ENCODE measurements around the gene NCKAP5L.
A peak's percentile ranks its signal among the peaks of the same experiment; 100 is the strongest.
"Not testable (repeated sequence)": the region's sequence is repeated elsewhere in the genome, so short reads cannot be mapped to it uniquely, and the experiment has no call there.

NCKAP5L gene

DNA sequence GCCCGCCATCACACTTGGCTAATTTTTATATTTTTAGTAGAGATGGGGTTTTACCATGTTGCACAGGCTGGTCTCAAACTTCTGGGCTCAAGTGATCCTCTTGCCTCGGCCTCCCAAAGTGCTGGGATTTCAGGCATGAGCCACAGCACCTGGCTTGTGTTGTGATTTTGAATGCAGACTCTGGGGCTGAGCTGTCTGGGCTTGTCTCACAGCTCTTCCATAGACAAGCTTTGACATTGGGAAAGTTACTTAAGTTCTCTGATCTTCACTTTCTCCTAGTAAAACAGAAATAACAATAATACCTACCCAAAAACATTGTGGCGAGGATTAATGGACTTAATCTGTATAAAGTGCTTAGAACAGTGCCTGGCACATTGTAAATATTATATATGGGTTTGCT, 50.9 kb downstream of the NCKAP5L start:
- H3K9me3 ChIP-seq (ENCODE audit: control insufficient read depth, insufficient read depth, low read length) = no peaks in the 10 kb centered on the region
- no peak overlapping the region for H3K27ac ChIP-seq (ENCODE audit: low read length)
- WGBS (ENCODE audit: insufficient coverage, insufficient read length) = no CpG with 5 or more reads among the region's 3 CpGs
- H3K27me3 ChIP-seq (ENCODE audit: control insufficient read depth, insufficient read depth, low read length) = no peaks in the 10 kb centered on the region
- H3K4me3 ChIP-seq (ENCODE audit: low read length) = no peak overlapping the region
- no peak for DNase-seq (ENCODE audit: low read depth, low spot score)
- no peaks in the 10 kb centered on the region; the same call in 1 of the 2 replicates for H3K4me1 ChIP-seq (ENCODE audit: control insufficient read depth, insufficient read depth, low read length)
- no peaks in the 10 kb centered on the region for H3K36me3 ChIP-seq (ENCODE audit: control insufficient read depth, insufficient read depth, low read length)

GRCh38 chr12:49776858-49777257, 51.4 kb downstream of the NCKAP5L start:
- Histone ChIP-seq H3K27ac (ENCODE audit: low read length) (no peak overlapping the region), H3K4me3 (ENCODE audit: low read length) (no peak overlapping the region), H3K36me3 (ENCODE audit: control insufficient read depth, insufficient read depth, low read length) (no peaks in the 10 kb centered on the region), H3K27me3 (ENCODE audit: control insufficient read depth, insufficient read depth, low read length) (no peaks in the 10 kb centered on the region), H3K4me1 (ENCODE audit: control insufficient read depth, insufficient read depth, low read length) (no peaks in the 10 kb centered on the region; the same call in 1 of the 2 replicates), H3K9me3 (ENCODE audit: control insufficient read depth, insufficient read depth, low read length) (no peaks in the 10 kb centered on the region)
- no peak for DNase-seq (ENCODE audit: low read depth, low spot score)
- WGBS (ENCODE audit: insufficient coverage, insufficient read length) = no CpG with 5 or more reads among the region's 5 CpGs

DNA sequence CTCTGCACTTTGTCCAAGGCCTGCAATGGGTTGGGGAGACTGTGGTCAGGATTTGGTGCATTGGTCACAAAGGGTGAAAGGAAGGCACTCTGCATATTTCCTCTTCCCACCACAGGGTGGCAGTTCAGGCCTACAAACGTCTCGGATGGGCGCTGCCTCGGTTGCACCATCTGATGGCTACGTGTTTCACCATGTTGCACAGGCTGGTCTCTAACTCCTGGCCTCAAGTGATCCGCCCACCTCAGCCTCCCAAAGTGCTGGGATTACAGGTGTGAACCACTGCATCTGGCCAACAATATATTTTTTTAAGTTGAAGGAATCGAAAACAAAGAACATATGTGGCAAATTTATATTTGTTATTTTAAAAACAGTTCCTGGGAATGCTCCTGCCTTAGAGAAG, 51.8 kb downstream of the NCKAP5L start:
- Histone ChIP-seq H3K4me1 (ENCODE audit: control insufficient read depth, insufficient read depth, low read length) (no peaks in the 10 kb centered on the region; the same call in 1 of the 2 replicates), H3K36me3 (ENCODE audit: control insufficient read depth, insufficient read depth, low read length) (no peaks in the 10 kb centered on the region), H3K27ac (ENCODE audit: low read length) (no peak overlapping the region), H3K9me3 (ENCODE audit: control insufficient read depth, insufficient read depth, low read length) (no peaks in the 10 kb centered on the region), H3K4me3 (ENCODE audit: low read length) (no peak overlapping the region), H3K27me3 (ENCODE audit: control insufficient read depth, insufficient read depth, low read length) (no peaks in the 10 kb centered on the region)
- peak; percentile 68 for DNase-seq (ENCODE audit: low read depth, low spot score)
- no CpG with 5 or more reads among the region's 7 CpGs for WGBS (ENCODE audit: insufficient coverage, insufficient read length)

DNA sequence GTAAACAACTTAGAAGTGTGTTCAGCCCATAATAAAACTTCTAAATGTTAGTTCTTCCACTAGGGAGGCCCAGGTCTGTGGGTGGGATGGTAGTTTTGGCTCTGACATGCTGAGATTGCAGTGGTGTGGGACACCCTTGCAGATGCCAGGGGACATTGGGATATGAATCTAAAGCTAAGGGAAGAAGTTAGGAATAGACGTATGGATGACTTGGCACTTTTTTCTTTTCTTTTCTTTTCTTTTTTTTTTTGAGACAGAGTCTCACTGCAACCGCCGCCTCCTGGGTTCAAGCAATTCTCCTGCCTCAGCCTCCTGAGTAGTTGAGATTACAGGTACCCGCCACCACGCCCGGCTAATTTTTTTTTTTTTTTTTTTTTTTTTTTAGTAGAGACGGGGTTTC, 55.1 kb downstream of the NCKAP5L start:
- H3K27ac ChIP-seq (ENCODE audit: low read length); DNase-seq (ENCODE audit: low read depth, low spot score); H3K27me3 ChIP-seq (ENCODE audit: control insufficient read depth, insufficient read depth, low read length); H3K36me3 ChIP-seq (ENCODE audit: control insufficient read depth, insufficient read depth, low read length); H3K4me3 ChIP-seq (ENCODE audit: low read length); H3K4me1 ChIP-seq (ENCODE audit: control insufficient read depth, insufficient read depth, low read length); H3K9me3 ChIP-seq (ENCODE audit: control insufficient read depth, insufficient read depth, low read length): not testable (repeated sequence)
- no CpG with 5 or more reads among the region's 7 CpGs for WGBS (ENCODE audit: insufficient coverage, insufficient read length)

DNA sequence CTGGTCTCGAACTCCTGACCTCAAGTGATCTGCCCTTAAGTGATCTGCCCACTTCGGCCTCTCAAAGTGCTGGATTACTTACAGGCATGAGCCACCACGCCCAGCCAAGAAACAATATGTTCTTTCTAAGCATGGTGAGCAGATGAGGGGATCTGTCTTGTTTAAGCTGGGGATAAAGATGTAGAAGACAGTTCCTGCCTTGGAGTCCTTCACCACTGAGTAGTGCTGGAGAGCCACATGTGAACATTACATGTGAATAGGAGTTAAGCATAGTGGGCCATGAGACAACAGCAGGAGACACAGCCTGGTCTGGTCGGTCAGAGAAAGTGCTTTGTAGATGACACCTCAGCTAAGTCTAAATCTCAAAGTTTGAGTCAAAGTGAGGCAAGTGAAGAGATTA, 60.9 kb downstream of the NCKAP5L start:
- Histone ChIP-seq H3K4me3 (ENCODE audit: low read length) (no peak overlapping the region), H3K9me3 (ENCODE audit: control insufficient read depth, insufficient read depth, low read length) (no peaks in the 10 kb centered on the region), H3K27ac (ENCODE audit: low read length) (no peak overlapping the region), H3K36me3 (ENCODE audit: control insufficient read depth, insufficient read depth, low read length) (peaks cover 12% of the 10 kb centered on the region; the same call in 1 of the 2 replicates), H3K27me3 (ENCODE audit: control insufficient read depth, insufficient read depth, low read length) (no peaks in the 10 kb centered on the region), H3K4me1 (ENCODE audit: control insufficient read depth, insufficient read depth, low read length) (no peaks in the 10 kb centered on the region)
- DNase-seq (ENCODE audit: low read depth, low spot score) = no peak
- no CpG with 5 or more reads among the region's 4 CpGs for WGBS (ENCODE audit: insufficient coverage, insufficient read length)

- Histone ChIP-seq H3K36me3 (ENCODE audit: control insufficient read depth, insufficient read depth, low read length) (peaks cover 20% of the 10 kb centered on the region; the same call in 1 of the 2 replicates), H3K9me3 (ENCODE audit: control insufficient read depth, insufficient read depth, low read length) (no peaks in the 10 kb centered on the region), H3K4me1 (ENCODE audit: control insufficient read depth, insufficient read depth, low read length) (no peaks in the 10 kb centered on the region), H3K27ac (ENCODE audit: low read length) (no peak overlapping the region), H3K4me3 (ENCODE audit: low read length) (no peak overlapping the region), H3K27me3 (ENCODE audit: control insufficient read depth, insufficient read depth, low read length) (no peaks in the 10 kb centered on the region)
- DNase-seq (ENCODE audit: low read depth, low spot score) = no peak
- no CpG with 5 or more reads among the region's 8 CpGs for WGBS (ENCODE audit: insufficient coverage, insufficient read length)
Observed at GRCh38 chr12:49766115-49766455, 62.1 kb downstream of the NCKAP5L start.

DNA sequence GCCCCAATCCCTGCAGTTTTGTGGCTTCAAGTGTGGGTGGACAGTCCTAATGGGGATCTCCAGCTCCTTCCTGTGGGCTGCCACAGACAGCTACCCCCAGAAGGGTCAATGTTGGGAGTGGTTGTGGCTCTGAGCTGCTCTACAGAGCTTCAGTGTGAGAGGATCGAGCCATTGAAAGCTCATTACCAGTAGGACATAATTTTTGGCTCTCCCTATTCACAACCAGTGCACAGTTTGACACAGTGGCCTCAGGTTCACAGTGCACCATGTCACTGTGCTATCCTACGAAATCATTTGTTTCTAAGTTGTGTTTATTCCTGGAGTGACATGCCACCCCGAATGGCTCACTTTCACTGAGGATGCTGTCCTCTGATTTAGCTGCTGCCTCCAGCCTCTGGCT, 64.1 kb downstream of the NCKAP5L start:
- WGBS (ENCODE audit: insufficient coverage, insufficient read length) = no CpG with 5 or more reads among the region's 3 CpGs
- Histone ChIP-seq H3K27ac (ENCODE audit: low read length) (no peak overlapping the region), H3K36me3 (ENCODE audit: control insufficient read depth, insufficient read depth, low read length) (peaks cover 27% of the 10 kb centered on the region; the same call in 1 of the 2 replicates), H3K9me3 (ENCODE audit: control insufficient read depth, insufficient read depth, low read length) (no peaks in the 10 kb centered on the region), H3K4me3 (ENCODE audit: low read length) (no peak overlapping the region), H3K4me1 (ENCODE audit: control insufficient read depth, insufficient read depth, low read length) (no peaks in the 10 kb centered on the region), H3K27me3 (ENCODE audit: control insufficient read depth, insufficient read depth, low read length) (no peaks in the 10 kb centered on the region)
- DNase-seq (ENCODE audit: low read depth, low spot score) = no peak

GRCh38 chr12:49763006-49763591, 65.1 kb downstream of the NCKAP5L start:
- DNase-seq (ENCODE audit: low read depth, low spot score) = peak; percentile 55
- Histone ChIP-seq H3K27me3 (ENCODE audit: control insufficient read depth, insufficient read depth, low read length) (no peaks in the 10 kb centered on the region), H3K36me3 (ENCODE audit: control insufficient read depth, insufficient read depth, low read length) (peaks cover 37% of the 10 kb centered on the region; the same call in 1 of the 2 replicates), H3K27ac (ENCODE audit: low read length) (no peak overlapping the region), H3K4me1 (ENCODE audit: control insufficient read depth, insufficient read depth, low read length) (no peaks in the 10 kb centered on the region), H3K9me3 (ENCODE audit: control insufficient read depth, insufficient read depth, low read length) (no peaks in the 10 kb centered on the region), H3K4me3 (ENCODE audit: low read length) (no peak overlapping the region)
- WGBS (ENCODE audit: insufficient coverage, insufficient read length) = no CpG with 5 or more reads among the region's 8 CpGs

DNA sequence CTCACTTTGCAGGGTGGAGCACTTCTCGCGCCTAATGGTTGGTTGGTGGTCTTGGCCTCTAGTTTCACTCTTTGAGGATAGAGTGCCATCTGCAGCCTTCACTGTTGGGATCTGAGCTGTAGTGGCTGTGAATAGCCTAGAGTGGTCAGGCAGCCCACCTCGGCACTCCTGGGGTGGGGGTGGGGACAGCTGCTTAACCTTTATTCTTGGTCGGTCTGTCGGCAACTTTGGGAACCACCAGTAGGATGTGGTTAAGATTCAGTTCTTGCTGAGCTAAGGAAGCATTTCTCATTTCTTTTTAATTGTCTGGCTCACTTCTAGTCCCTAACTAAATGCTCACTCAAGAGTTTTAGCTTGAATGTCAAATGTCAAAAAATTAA, 65.8 kb downstream of the NCKAP5L start:
- WGBS (ENCODE audit: insufficient coverage, insufficient read length) = no CpG with 5 or more reads among the region's 5 CpGs
- no peak for DNase-seq (ENCODE audit: low read depth, low spot score)
- H3K36me3 ChIP-seq (ENCODE audit: control insufficient read depth, insufficient read depth, low read length) = peaks cover 37% of the 10 kb centered on the region; the same call in 1 of the 2 replicates

DNA sequence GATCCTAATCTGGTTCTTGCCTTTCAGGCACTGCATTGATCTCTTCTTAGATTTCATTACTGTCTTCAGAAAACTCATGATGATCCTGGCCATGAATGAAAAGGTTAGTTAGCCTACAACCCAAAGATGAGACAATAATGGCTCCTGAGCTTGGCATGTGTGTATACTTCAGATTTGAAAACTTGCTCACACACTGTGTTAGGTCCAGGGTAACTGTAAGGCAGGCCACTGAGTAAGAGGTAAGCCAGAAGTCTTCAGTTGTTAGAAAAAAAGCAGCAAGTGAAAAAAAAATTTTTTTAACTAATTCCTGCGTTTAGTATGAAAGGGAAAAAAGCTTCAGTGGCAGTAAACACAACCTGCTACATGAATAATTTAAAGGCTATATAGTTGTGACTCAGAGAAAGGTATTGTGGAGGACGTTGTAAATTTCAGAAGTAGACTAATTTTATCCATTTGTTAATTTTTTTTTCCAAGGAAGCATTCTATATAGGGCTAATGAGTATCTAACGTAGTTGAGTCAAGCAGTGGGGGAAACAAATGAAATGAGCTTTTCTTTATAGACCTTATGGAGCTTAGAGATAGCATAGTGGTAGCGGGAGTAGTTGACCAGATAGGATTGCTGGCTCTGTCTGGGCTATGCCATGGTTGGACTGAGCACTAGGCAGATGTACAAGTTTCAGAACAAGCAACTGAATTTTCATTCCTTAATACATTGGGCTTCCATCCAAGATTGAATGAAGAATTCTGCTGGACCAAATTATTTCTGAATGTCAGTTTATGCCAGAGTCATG, 66.3 kb downstream of the NCKAP5L start:
- H3K27me3 ChIP-seq (ENCODE audit: control insufficient read depth, insufficient read depth, low read length) = no peaks in the 10 kb centered on the region
- H3K27ac ChIP-seq (ENCODE audit: low read length) = no peak overlapping the region
- DNase-seq (ENCODE audit: low read depth, low spot score) = no peak
- H3K4me1 ChIP-seq (ENCODE audit: control insufficient read depth, insufficient read depth, low read length) = no peaks in the 10 kb centered on the region
- no peaks in the 10 kb centered on the region for H3K9me3 ChIP-seq (ENCODE audit: control insufficient read depth, insufficient read depth, low read length)
- peaks cover 37% of the 10 kb centered on the region; the same call in 1 of the 2 replicates for H3K36me3 ChIP-seq (ENCODE audit: control insufficient read depth, insufficient read depth, low read length)
- H3K4me3 ChIP-seq (ENCODE audit: low read length) = no peak overlapping the region
- no CpG with 5 or more reads among the region's 4 CpGs for WGBS (ENCODE audit: insufficient coverage, insufficient read length)

More for the DNA sequence above, 65.8 kb downstream of the NCKAP5L start:
- H3K27ac ChIP-seq (ENCODE audit: low read length) = no peak overlapping the region
- H3K4me3 ChIP-seq (ENCODE audit: low read length) = no peak overlapping the region
- no peaks in the 10 kb centered on the region for H3K27me3 ChIP-seq (ENCODE audit: control insufficient read depth, insufficient read depth, low read length)
- no peaks in the 10 kb centered on the region for H3K4me1 ChIP-seq (ENCODE audit: control insufficient read depth, insufficient read depth, low read length)
- no peaks in the 10 kb centered on the region for H3K9me3 ChIP-seq (ENCODE audit: control insufficient read depth, insufficient read depth, low read length)

Measured in iPS DF 6.9 (cell line).